ENCODE results near the gene ECE1. TPM values are rescaled to one million over a fixed set of nuclear protein-coding genes. Genes with fewer than 3 reads are reported as not detected.

The ECE1 gene
- total and polyA plus RNA-seq, 2 of the 8 experiments (the other 6 are each of a cell fraction or from before 2014, with no cell fraction given), result 21.4 to 36.8 TPM

DNA sequence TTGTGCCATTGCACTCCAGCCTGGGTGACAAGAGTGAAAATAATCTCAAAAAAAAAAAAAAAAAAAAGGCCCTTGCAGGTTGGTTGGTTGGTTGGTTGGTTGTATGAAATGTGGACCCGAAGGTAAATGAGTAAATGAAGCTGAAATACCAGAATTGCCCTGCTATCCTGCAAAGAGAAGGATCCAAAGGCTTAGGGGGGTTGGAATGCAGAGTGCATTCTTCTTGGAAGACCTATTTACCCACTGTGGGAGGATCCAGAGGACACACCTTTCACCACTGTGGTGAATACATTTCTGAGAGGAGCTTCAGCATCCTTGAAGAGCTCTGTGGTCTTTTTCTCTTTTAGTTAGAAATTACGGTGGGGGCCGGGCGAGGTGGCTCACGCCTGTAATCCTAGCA is 84.8 kb downstream of the ECE1 start (continued):
- TF ChIP-seq BRCA1 (IDR thresholded peaks at IDR 0.05; ENCODE audit: low read depth, low read length), result no peak
- no peak for TF ChIP-seq YY1 (IDR thresholded peaks at IDR 0.05; ENCODE audit: low read depth, low read length)
- TF ChIP-seq CBX5 (IDR thresholded peaks at IDR 0.05; ENCODE audit: low read depth, low read length), result no peak
- no peak for TF ChIP-seq ZNF274 (IDR thresholded peaks at IDR 0.05; ENCODE audit: borderline replicate concordance, extremely low read depth, low read length)
